ENCODE measurements around the gene TBC1D10B.
A peak's percentile ranks its signal among the peaks of the same experiment; 100 is the strongest.
"Not testable (repeated sequence)": the region's sequence is repeated elsewhere in the genome, so short reads cannot be mapped to it uniquely, and the experiment has no call there.

Gene TBC1D10B

DNA sequence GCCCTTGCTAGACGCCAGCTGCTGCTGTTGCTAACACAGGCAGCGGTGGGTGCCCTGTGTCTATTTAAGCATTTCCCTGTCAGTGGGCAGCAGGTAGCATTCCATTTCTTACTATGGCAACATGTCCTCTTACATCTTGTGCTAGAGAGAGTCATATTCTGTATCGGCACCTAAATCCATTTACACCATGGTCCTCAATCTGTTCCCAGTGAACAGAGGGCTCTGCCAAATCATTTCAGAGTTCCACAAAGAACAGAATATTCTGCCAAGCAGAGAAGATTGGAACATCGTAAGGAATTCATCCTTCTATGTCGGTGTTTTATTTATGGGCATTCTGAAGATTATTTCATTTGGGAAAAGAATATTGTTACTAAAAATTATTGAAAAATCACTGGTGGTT lies 31.6 kb downstream of the TBC1D10B start:
- H3K27ac ChIP-seq (ENCODE audit: low read depth, low read length); H3K9me3 ChIP-seq (ENCODE audit: control insufficient read depth, insufficient read depth, low read length); H3K27me3 ChIP-seq (ENCODE audit: control insufficient read depth, insufficient read depth, low read length); H3K4me3 ChIP-seq (ENCODE audit: low read depth, low read length); H3K9ac ChIP-seq (ENCODE audit: low read depth, low read length); H3K4me1 ChIP-seq (ENCODE audit: control insufficient read depth, insufficient read depth, low read length); H3K36me3 ChIP-seq (ENCODE audit: control insufficient read depth, insufficient read depth, low read length): not testable (repeated sequence)

DNA sequence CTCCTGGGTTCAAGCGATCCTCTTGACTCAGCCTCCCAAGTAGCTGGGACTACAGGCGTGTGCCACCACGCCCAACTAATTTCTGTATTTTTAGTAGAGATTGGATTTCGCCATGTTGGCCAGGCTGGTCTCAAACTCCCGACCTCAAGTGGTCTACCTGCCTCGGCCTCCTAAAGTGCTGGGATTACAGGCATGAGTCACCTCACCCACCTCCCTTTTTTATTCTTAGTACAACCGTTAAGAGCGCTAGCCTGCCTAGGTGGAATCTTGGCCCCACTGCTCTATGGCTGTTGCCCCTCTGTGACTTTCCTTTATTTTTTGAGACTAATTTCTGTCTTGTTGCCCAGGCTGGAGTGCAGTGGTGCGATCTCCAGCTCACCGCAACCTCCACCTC lies 32.3 kb downstream of the TBC1D10B start:
- H3K4me1 ChIP-seq (ENCODE audit: control insufficient read depth, insufficient read depth, low read length); H3K4me3 ChIP-seq (ENCODE audit: low read depth, low read length); H3K27ac ChIP-seq (ENCODE audit: low read depth, low read length); H3K27me3 ChIP-seq (ENCODE audit: control insufficient read depth, insufficient read depth, low read length); H3K36me3 ChIP-seq (ENCODE audit: control insufficient read depth, insufficient read depth, low read length); H3K9me3 ChIP-seq (ENCODE audit: control insufficient read depth, insufficient read depth, low read length); H3K9ac ChIP-seq (ENCODE audit: low read depth, low read length): not testable (repeated sequence)

DNA sequence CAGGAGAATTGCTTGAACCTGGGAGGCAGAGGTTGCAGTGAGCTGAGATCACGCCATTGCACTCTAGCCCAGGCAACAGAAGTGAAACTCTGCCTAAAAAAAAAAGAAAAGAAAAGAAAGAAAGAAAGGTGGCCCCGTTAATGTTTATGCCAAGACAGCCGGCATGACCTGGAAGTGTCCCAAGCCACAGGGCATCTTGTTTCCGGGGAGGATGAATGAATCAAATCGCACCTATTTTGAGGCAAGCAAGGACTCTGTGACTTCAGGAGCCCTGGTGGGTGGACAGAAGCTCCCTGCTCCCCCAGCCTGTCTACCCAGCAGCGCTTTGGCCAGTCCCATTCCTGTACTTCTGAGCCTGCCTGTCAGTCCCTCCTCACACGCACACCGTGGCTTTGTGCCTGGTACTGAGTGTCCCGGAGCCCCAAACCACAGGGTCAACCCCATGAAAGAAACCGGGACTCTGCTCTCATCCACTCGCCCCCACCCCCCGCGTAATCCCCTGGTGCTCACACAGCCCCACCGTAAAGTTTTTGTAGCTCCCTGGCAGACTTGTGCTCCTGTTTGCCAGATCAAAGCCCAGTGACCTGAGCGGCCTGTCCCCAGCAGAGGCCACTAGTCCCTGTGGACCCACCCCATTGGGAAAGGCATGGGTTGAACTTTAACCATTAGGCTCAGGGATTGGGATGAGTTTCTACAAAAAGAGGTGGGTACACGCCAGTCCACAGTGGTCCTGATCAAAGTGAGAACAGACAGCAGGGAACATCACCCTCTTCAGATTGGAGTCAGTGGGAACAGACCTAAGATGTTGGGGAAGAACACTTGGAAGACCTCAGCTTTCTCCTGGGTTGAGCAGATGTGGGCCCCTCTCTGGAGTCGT lies 34.5 kb downstream of the TBC1D10B start:
- Histone ChIP-seq H3K27ac (ENCODE audit: low read depth, low read length) (no peak overlapping the region), H3K36me3 (ENCODE audit: control insufficient read depth, insufficient read depth, low read length) (no peaks in the 10 kb centered on the region), H3K4me3 (ENCODE audit: low read depth, low read length) (peak overlapping the region; percentile 85), H3K9me3 (ENCODE audit: control insufficient read depth, insufficient read depth, low read length) (no peaks in the 10 kb centered on the region), H3K4me1 (ENCODE audit: control insufficient read depth, insufficient read depth, low read length) (peaks cover 6% of the 10 kb centered on the region; the same call in 1 of the 2 replicates), H3K9ac (ENCODE audit: low read depth, low read length) (no peak overlapping the region), H3K27me3 (ENCODE audit: control insufficient read depth, insufficient read depth, low read length) (no peaks in the 10 kb centered on the region)

DNA sequence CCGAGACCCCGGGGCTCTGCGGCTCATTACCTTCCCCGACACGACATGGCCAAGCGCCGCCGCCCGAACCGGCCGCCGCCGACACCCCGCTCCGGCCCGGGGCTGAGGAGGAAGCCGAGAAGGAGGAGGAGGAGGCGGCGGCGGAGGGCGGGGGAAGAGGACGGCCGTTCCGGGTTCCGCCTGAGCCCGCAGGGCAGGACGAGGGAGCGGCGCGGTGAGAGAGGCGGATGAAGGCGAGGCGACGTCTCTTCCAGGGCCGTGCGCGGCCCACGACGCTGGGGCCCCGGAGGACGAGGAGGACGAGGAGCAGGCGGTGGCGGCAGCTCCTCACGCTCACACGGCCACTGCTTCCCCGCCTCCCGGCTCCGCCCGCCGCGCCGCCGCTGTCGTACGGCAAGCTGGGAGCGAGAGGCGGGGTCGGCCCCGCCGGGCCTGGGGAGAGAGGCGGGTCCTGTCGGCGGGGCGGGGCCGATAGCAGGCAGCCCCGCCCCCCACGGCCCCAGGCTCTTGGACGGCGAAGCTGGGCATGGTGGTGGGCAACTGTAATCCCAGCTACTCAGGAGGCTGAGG lies 35.2 kb downstream of the TBC1D10B start:
- Histone ChIP-seq H3K9ac (ENCODE audit: low read depth, low read length) (peak overlapping the region; percentile 78; the same call in 1 of the 2 replicates), H3K4me3 (ENCODE audit: low read depth, low read length) (peak overlapping the region; percentile 85), H3K27ac (ENCODE audit: low read depth, low read length) (peak overlapping the region; percentile 87)
- H3K36me3 ChIP-seq (ENCODE audit: control insufficient read depth, insufficient read depth, low read length); H3K27me3 ChIP-seq (ENCODE audit: control insufficient read depth, insufficient read depth, low read length); H3K9me3 ChIP-seq (ENCODE audit: control insufficient read depth, insufficient read depth, low read length); H3K4me1 ChIP-seq (ENCODE audit: control insufficient read depth, insufficient read depth, low read length): not testable (repeated sequence)

DNA sequence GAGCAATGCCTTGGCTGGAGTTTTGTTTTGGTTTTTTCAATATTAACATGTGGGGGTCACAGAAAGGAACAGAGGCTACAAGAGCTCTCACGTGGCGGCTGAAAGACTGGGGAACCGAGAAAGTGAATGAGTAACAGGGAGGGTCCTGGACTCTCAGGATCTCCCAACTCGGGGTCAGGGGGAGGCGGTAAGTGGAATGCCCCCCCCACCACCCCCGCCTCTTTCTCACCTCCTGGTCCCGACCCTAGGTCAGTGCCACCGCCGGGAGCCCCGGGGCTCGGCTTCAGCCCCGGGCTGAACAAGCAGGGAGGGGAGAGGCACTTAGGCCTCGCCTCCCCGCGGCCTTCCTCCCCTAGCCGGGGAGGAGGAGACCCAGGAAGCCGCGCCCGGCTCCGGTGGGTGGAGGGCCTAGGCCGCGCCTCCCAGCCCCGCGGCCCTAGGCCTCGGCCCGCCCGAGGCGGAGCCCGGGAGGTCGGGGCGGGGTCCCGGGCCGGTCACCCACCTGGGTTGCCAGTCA lies 35.8 kb downstream of the TBC1D10B start:
- H3K4me1 ChIP-seq (ENCODE audit: control insufficient read depth, insufficient read depth, low read length); H3K27me3 ChIP-seq (ENCODE audit: control insufficient read depth, insufficient read depth, low read length); H3K9ac ChIP-seq (ENCODE audit: low read depth, low read length); H3K9me3 ChIP-seq (ENCODE audit: control insufficient read depth, insufficient read depth, low read length); H3K36me3 ChIP-seq (ENCODE audit: control insufficient read depth, insufficient read depth, low read length): not testable (repeated sequence)
- Histone ChIP-seq H3K27ac (ENCODE audit: low read depth, low read length) (peak overlapping the region; percentile 70), H3K4me3 (ENCODE audit: low read depth, low read length) (peak overlapping the region; percentile 85)

DNA sequence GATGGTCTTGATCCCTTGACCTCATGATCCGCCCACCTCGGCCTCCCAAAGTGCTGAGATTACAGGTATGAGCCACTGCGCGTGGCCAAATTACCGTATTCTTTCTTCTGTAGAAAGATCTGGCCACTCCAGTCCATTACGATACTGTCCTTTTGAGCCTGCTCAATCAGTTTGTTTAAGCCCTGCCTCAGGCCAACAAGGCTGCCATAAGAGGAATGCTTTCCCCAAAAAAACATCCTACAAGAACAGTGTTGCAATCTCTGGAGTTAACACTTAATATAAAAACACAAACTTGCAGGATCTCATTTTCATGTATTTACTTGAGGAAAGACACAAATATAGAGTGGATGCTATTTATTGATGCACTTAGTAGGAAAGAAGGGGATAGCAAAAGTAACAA lies 46.1 kb downstream of the TBC1D10B start:
- not testable (repeated sequence) for H3K4me3 ChIP-seq (ENCODE audit: low read depth, low read length); H3K27me3 ChIP-seq (ENCODE audit: control insufficient read depth, insufficient read depth, low read length); H3K27ac ChIP-seq (ENCODE audit: low read depth, low read length); H3K4me1 ChIP-seq (ENCODE audit: control insufficient read depth, insufficient read depth, low read length); H3K9ac ChIP-seq (ENCODE audit: low read depth, low read length); H3K9me3 ChIP-seq (ENCODE audit: control insufficient read depth, insufficient read depth, low read length); H3K36me3 ChIP-seq (ENCODE audit: control insufficient read depth, insufficient read depth, low read length)

DNA sequence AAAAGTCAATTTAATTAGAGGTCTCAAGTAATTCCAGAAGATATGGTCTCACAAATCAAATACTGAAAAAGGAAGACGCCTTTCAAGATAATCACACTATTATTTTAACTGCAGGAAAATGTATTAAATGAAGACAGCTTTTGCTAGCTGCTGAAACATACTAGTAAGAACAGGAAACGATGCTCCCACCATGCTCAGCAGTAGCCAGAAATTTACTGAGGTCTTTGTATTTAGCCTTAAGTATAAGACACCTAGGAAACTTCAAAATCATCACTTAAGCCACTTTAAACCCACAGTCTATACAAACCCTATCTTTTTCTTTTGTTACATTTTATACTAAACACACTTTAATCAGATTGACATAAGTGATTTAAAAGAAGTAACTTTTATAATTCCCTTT lies 51.6 kb downstream of the TBC1D10B start:
- not testable (repeated sequence) for H3K27me3 ChIP-seq (ENCODE audit: control insufficient read depth, insufficient read depth, low read length); H3K9me3 ChIP-seq (ENCODE audit: control insufficient read depth, insufficient read depth, low read length); H3K4me3 ChIP-seq (ENCODE audit: low read depth, low read length); H3K4me1 ChIP-seq (ENCODE audit: control insufficient read depth, insufficient read depth, low read length); H3K27ac ChIP-seq (ENCODE audit: low read depth, low read length); H3K9ac ChIP-seq (ENCODE audit: low read depth, low read length); H3K36me3 ChIP-seq (ENCODE audit: control insufficient read depth, insufficient read depth, low read length)

DNA sequence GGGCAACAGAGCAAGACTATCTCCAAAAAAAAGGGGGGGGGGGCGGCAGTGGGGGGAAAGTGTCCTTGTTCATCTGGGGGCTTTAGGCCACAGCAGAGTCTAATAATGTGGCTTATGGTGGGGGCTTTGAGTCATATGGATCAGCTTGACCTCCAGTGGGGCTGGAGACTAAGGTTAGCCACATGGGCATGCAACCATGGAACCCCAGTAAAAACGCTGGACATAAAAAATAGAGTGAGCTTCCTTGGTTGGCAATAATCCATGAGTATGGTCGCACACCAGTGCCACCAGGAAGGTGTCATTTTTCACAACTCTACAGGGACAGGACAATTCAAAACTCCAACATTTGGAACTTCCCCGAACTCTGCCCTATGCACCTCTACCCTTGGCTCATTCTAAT lies 59.4 kb downstream of the TBC1D10B start:
- not testable (repeated sequence) for H3K9ac ChIP-seq (ENCODE audit: low read depth, low read length); H3K4me1 ChIP-seq (ENCODE audit: control insufficient read depth, insufficient read depth, low read length); H3K27ac ChIP-seq (ENCODE audit: low read depth, low read length); H3K27me3 ChIP-seq (ENCODE audit: control insufficient read depth, insufficient read depth, low read length); H3K9me3 ChIP-seq (ENCODE audit: control insufficient read depth, insufficient read depth, low read length); H3K4me3 ChIP-seq (ENCODE audit: low read depth, low read length); H3K36me3 ChIP-seq (ENCODE audit: control insufficient read depth, insufficient read depth, low read length)

DNA sequence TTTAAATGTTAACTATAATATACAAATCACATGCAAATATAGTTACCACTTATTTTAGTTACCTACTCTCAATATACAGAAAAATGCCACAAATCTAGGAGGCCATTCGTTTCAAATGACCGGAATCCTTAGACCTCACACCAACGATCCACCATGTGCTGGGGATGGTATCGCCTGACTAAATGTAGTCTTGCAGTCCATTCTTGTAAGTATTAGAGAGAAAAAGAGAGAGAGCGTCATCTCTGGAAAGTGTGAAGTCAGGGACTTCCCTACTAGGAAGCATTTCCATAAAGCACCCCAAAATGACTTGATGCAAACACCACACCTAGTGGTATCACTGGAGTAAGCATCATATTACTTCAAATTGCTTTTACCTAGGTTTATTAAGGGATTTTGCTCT lies 61.0 kb downstream of the TBC1D10B start:
- not testable (repeated sequence) for H3K4me1 ChIP-seq (ENCODE audit: control insufficient read depth, insufficient read depth, low read length); H3K27ac ChIP-seq (ENCODE audit: low read depth, low read length); H3K9ac ChIP-seq (ENCODE audit: low read depth, low read length); H3K27me3 ChIP-seq (ENCODE audit: control insufficient read depth, insufficient read depth, low read length); H3K9me3 ChIP-seq (ENCODE audit: control insufficient read depth, insufficient read depth, low read length); H3K4me3 ChIP-seq (ENCODE audit: low read depth, low read length); H3K36me3 ChIP-seq (ENCODE audit: control insufficient read depth, insufficient read depth, low read length)

All from HUES48 (cell line).